OCI-LY7 (cell line): ENCODE results near the gene C1QL1. TPM values are rescaled to one million over a fixed set of nuclear protein-coding genes. Genes with fewer than 3 reads are reported as not detected.

ENCODE experiments used
- BruUV-seq: library from RNA; stranded (reverse); fragments of 400-500 nt; replicated peaks from 2 replicates; lab custom pipeline; 2021; lab: Mats Ljungman, UMichigan
- CTCF ChIA-PET: fragments of 300-600 bp; sonication (Branson Sonifier 250); formaldehyde crosslinking; loops from one replicate; lab custom pipeline; 2022; ENCODE audit warnings: antibody characterized with exemption; ENCODE audit not compliant: unreplicated experiment; lab: Charles Lee
- POLR2A ChIA-PET: fragments of 300-600 bp; sonication (Branson Sonifier 250); formaldehyde crosslinking; loops from one replicate; lab custom pipeline; 2022; ENCODE audit warnings: antibody characterized with exemption; lab: Charles Lee
- DNase-seq: peaks from one replicate; pipeline ENCODE4 v3.0.0-alpha.2; 2015; ENCODE audit warnings: low spot score
- H2AFZ ChIP-seq: fragments of 200-600 bp; sonication (generic), shearing (Covaris generic); 2 replicates; pipeline ENCODE4 v1.6.1; 2014; ENCODE audit warnings: mild to moderate bottlenecking, antibody characterized with exemption, low read length, moderate library complexity
- H3K27ac ChIP-seq: fragments of 200-600 bp; sonication (generic); 2 replicates; pipeline ENCODE4 v1.5.1; 2014; ENCODE audit warnings: mixed run types, low read depth, mild to moderate bottlenecking, moderate library complexity, low read length, inconsistent platforms; ENCODE audit not compliant: poor library complexity, severe bottlenecking
- H3K36me3 ChIP-seq: fragments of 200-600 bp; sonication (generic); 2 replicates; pipeline ENCODE4 v1.6.1; 2014; ENCODE audit warnings: mild to moderate bottlenecking, antibody characterized with exemption, low read length, moderate library complexity, mixed read lengths; ENCODE audit not compliant: insufficient read depth
- H3K4me1 ChIP-seq: fragments of 200-600 bp; sonication (generic); 2 replicates; pipeline ENCODE4 v1.5.1; 2014; ENCODE audit warnings: mild to moderate bottlenecking, low read length; ENCODE audit not compliant: insufficient read depth, poor library complexity, severe bottlenecking
- H3K4me2 ChIP-seq: fragments of 200-600 bp; sonication (generic); 2 replicates; pipeline ENCODE4 v1.6.1; 2014; ENCODE audit warnings: mild to moderate bottlenecking, low read length
- H3K4me3 ChIP-seq: fragments of 200-600 bp; sonication (generic); 2 replicates; pipeline ENCODE4 v1.5.1; 2014; ENCODE audit warnings: mild to moderate bottlenecking, low read depth, low read length; ENCODE audit not compliant: poor library complexity, severe bottlenecking
- H3K79me2 ChIP-seq: fragments of 200-600 bp; sonication (generic); 2 replicates; pipeline ENCODE4 v1.6.1; 2016; ENCODE audit warnings: low read depth, mild to moderate bottlenecking, low read length, moderate library complexity, mixed read lengths; ENCODE audit not compliant: insufficient read depth
- H3K9me2 ChIP-seq: fragments of 200-600 bp; sonication (generic); 2 replicates; pipeline ENCODE4 v1.6.1; 2016; ENCODE audit warnings: mild to moderate bottlenecking, low read length, mixed read lengths; ENCODE audit not compliant: insufficient read depth
- H3K9me3 ChIP-seq: fragments of 200-600 bp; sonication (generic); 2 replicates; pipeline ENCODE4 v1.6.1; 2014; ENCODE audit warnings: mild to moderate bottlenecking, mixed run types, low read length, mixed read lengths
- H4K20me1 ChIP-seq: fragments of 200-600 bp; sonication (generic); 2 replicates; pipeline ENCODE4 v1.6.1; 2014; ENCODE audit warnings: mild to moderate bottlenecking, antibody characterized with exemption, low read length, moderate library complexity, mixed read lengths; ENCODE audit not compliant: insufficient read depth
- EZH2phosphoT487 ChIP-seq: fragments of 200-600 bp; sonication (generic); IDR thresholded peaks from 2 replicates; pipeline ENCODE4 v1.6.1; 2018; ENCODE audit warnings: low read depth, borderline replicate concordance, mild to moderate bottlenecking, mixed run types, antibody characterized with exemption, low read length, moderate library complexity, mixed read lengths
- intact Hi-C: fragments of 100-400 bp; cut with micrococcal nuclease; formaldehyde crosslinking; loops from one replicate; pipeline ENCODE4 v1.10.0; 2022; ENCODE audit not compliant: unreplicated experiment
- total RNA-seq, 2 experiments: library from RNA; depleted of rRNA in 1 of 2; stranded (reverse); fragments of >200 nt in 1 of 2; shearing (Covaris generic) in 1 of 2; gene quantifications; 2 replicates each; pipeline ENCODE4 v1.2.3, GENCODE V29; 2014 to 2022
- TF ChIP-seq, protein P1 (sequence below): fragments of 200-600 bp; sonication (generic); conservative IDR thresholded peaks from 2 replicates; pipeline ENCODE4 v1.5.1; 2014; ENCODE audit warnings: mild to moderate bottlenecking, antibody characterized with exemption, low read length, moderate library complexity, mixed read lengths

Gene C1QL1
- total RNA-seq, 2 experiments from 2014 or later, result not detected

DNA sequence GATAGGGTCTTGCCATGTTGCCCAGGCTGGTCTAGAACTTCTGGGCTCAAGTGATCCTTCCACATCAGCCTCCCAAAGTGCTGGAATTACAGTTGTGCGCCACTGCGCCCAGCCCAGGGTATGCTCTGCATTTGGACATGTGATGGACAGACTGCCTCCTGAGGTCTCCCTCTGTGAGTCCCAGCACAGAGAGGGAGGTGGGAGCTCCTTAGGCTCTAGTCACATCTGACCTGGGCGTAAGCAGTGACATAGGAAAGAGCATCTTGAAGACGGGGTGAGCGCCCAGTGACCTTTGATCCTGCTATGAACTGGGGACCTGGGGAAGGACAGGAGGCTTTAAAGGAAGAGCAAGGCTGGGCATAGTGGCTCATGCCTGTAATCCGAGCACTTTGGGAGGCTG, 50.6 kb downstream of the C1QL1 start:
- intact Hi-C loops, result no loop called here
- H3K4me2 ChIP-seq, result no peak overlapping the region
- DNase-seq, result no peak
- peaks cover 31% of the 10 kb centered on the region for H3K4me1 ChIP-seq
- no peaks in the 10 kb centered on the region for H3K9me3 ChIP-seq
- POLR2A ChIA-PET, result no interaction called here
- H4K20me1 ChIP-seq, result no peaks in the 10 kb centered on the region
- H2AFZ ChIP-seq, result no peak overlapping the region
- H3K79me2 ChIP-seq, result no peaks in the 10 kb centered on the region
- H3K36me3 ChIP-seq, result no peaks in the 10 kb centered on the region
- H3K27ac ChIP-seq, result no peak overlapping the region
- no peaks in the 10 kb centered on the region for H3K9me2 ChIP-seq
- H3K4me3 ChIP-seq, result no peak overlapping the region
- BruUV-seq, result no TSS peak
- no peak for TF ChIP-seq EZH2phosphoT487
- TF ChIP-seq, protein P1, sequence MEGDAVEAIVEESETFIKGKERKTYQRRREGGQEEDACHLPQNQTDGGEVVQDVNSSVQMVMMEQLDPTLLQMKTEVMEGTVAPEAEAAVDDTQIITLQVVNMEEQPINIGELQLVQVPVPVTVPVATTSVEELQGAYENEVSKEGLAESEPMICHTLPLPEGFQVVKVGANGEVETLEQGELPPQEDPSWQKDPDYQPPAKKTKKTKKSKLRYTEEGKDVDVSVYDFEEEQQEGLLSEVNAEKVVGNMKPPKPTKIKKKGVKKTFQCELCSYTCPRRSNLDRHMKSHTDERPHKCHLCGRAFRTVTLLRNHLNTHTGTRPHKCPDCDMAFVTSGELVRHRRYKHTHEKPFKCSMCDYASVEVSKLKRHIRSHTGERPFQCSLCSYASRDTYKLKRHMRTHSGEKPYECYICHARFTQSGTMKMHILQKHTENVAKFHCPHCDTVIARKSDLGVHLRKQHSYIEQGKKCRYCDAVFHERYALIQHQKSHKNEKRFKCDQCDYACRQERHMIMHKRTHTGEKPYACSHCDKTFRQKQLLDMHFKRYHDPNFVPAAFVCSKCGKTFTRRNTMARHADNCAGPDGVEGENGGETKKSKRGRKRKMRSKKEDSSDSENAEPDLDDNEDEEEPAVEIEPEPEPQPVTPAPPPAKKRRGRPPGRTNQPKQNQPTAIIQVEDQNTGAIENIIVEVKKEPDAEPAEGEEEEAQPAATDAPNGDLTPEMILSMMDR, result no peak
- CTCF ChIA-PET, result no interaction called here

DNA sequence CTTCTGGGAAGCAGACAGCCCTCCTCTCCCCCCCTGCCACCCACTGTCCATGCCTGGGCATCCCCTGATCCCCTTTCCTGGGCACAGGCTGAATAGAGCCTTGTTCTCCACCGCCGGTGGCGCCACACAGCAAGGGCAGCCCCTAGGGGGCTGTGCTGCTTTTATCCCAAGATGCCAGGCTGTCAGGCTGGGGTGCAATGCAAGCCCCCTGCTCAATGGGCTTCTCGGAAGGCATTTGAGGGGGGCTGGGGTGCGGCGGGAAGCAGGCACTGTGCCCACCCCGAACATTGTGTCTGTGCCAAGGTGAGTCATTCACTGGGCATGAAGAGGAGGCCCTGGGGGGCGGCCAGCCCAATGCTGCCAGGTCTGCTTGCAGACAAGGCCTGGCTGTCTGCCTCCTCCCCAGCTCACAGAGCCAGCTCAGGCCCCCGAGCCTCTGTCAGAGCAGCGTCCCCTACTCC, 51.3 kb downstream of the C1QL1 start:
- no peak overlapping the region for H3K27ac ChIP-seq
- no peaks in the 10 kb centered on the region for H3K36me3 ChIP-seq
- H3K4me3 ChIP-seq, result no peak overlapping the region
- intact Hi-C loops, result no loop called here
- BruUV-seq, result no TSS peak
- no peaks in the 10 kb centered on the region for H3K9me2 ChIP-seq
- H2AFZ ChIP-seq, result no peak overlapping the region
- H3K4me1 ChIP-seq, result peaks cover 31% of the 10 kb centered on the region
- H3K4me2 ChIP-seq, result no peak overlapping the region
- CTCF ChIA-PET, result no interaction called here
- DNase-seq, result no peak
- POLR2A ChIA-PET, result interaction anchor here (0.6 kb wide), 1 partner anchor 311 kb away, joined by 3 read pairs; no protein-coding TSS in a partner anchor
- no peaks in the 10 kb centered on the region for H3K9me3 ChIP-seq
- TF ChIP-seq EZH2phosphoT487, result no peak
- TF ChIP-seq, protein P1, result no peak
- H4K20me1 ChIP-seq, result no peaks in the 10 kb centered on the region
- no peaks in the 10 kb centered on the region for H3K79me2 ChIP-seq

- no peak for DNase-seq
- H3K36me3 ChIP-seq, result no peaks in the 10 kb centered on the region
- no peak overlapping the region for H3K4me3 ChIP-seq
- H3K4me2 ChIP-seq, result no peak overlapping the region
- no peaks in the 10 kb centered on the region for H4K20me1 ChIP-seq
- no TSS peak for BruUV-seq
- no peaks in the 10 kb centered on the region for H3K79me2 ChIP-seq
- no peak overlapping the region for H3K27ac ChIP-seq
- CTCF ChIA-PET, result no interaction called here
- intact Hi-C loops, result no loop called here
- H2AFZ ChIP-seq, result no peak overlapping the region
- no peaks in the 10 kb centered on the region for H3K9me2 ChIP-seq
- TF ChIP-seq, protein P1, result no peak
- TF ChIP-seq EZH2phosphoT487, result no peak
- H3K4me1 ChIP-seq, result peaks cover 26% of the 10 kb centered on the region
- POLR2A ChIA-PET, result interaction anchor here (0.6 kb wide), 1 partner anchor 312 kb away, joined by 3 read pairs; no protein-coding TSS in a partner anchor
- no peaks in the 10 kb centered on the region for H3K9me3 ChIP-seq
Measured at GRCh38 chr17:44915862-44916780, 52.0 kb downstream of the C1QL1 start.
